Nephron progenitor cell (in vitro differentiated cells): ENCODE data around the gene ZNF462.

ENCODE experiments used
- DNase-seq: peaks from one replicate; pipeline ENCODE4 v3.0.0; 2021
- H3K27ac Mint-ChIP-seq: 2 replicates; pipeline ENCODE4 v1.8.0; 2021; ENCODE audit warnings: mild to moderate bottlenecking, moderate library complexity, mixed read lengths
- H3K27me3 Mint-ChIP-seq: 2 replicates; pipeline ENCODE4 v1.8.0; 2021; ENCODE audit warnings: mild to moderate bottlenecking, low read depth, mixed read lengths; ENCODE audit not compliant: poor library complexity
- H3K36me3 Mint-ChIP-seq: 2 replicates; pipeline ENCODE4 v1.8.0; 2021; ENCODE audit warnings: low read depth, mixed read lengths
- H3K4me1 Mint-ChIP-seq: 2 replicates; pipeline ENCODE4 v1.8.0; 2021; ENCODE audit warnings: mixed read lengths
- H3K4me3 Mint-ChIP-seq: 2 replicates; pipeline ENCODE4 v1.8.0; 2021; ENCODE audit warnings: mild to moderate bottlenecking, moderate library complexity, mixed read lengths
- H3K9me3 Mint-ChIP-seq: 2 replicates; pipeline ENCODE4 v1.8.0; 2021; ENCODE audit warnings: mild to moderate bottlenecking, moderate library complexity, mixed read lengths
- CTCF ChIP-seq: fragments of 200-600 bp; sonication (generic); IDR thresholded peaks from 2 replicates; pipeline ENCODE4 v1.5.0; 2021; ENCODE audit warnings: antibody characterized with exemption

ZNF462 gene

GRCh38 chr9:106886111-106887046 lies 23.4 kb downstream of the ZNF462 start:
- Mint-ChIP-seq H3K36me3 (peaks cover 83% of the 10 kb centered on the region), H3K27ac (peak overlapping the region; percentile 8), H3K4me1 (peaks cover 68% of the 10 kb centered on the region), H3K27me3 (no peaks in the 10 kb centered on the region), H3K4me3 (no peak overlapping the region), H3K9me3 (peaks cover 14% of the 10 kb centered on the region)
- TF ChIP-seq CTCF, result no peak
- no peak for DNase-seq

- peak overlapping the region; percentile 8 for H3K27ac Mint-ChIP-seq
- no peak for DNase-seq
- TF ChIP-seq CTCF, result no peak
- H3K4me1 Mint-ChIP-seq, result peaks cover 75% of the 10 kb centered on the region
- H3K36me3 Mint-ChIP-seq, result peaks cover 81% of the 10 kb centered on the region
- H3K9me3 Mint-ChIP-seq, result peaks cover 14% of the 10 kb centered on the region
- H3K4me3 Mint-ChIP-seq, result no peak overlapping the region
- H3K27me3 Mint-ChIP-seq, result no peaks in the 10 kb centered on the region
Measured at GRCh38 chr9:106887066-106887465, 24.1 kb downstream of the ZNF462 start.

GRCh38 chr9:106889061-106889590 lies 26.2 kb downstream of the ZNF462 start:
- peaks cover 79% of the 10 kb centered on the region for H3K36me3 Mint-ChIP-seq
- peak overlapping the region; percentile 70 for H3K4me3 Mint-ChIP-seq
- H3K27ac Mint-ChIP-seq, result peak overlapping the region; percentile 98
- no peaks in the 10 kb centered on the region for H3K27me3 Mint-ChIP-seq
- TF ChIP-seq CTCF, result no peak
- H3K4me1 Mint-ChIP-seq, result peaks cover 82% of the 10 kb centered on the region
- DNase-seq, result peak; percentile 16
- peaks cover 9% of the 10 kb centered on the region for H3K9me3 Mint-ChIP-seq

GRCh38 chr9:106890608-106891007 lies 27.6 kb downstream of the ZNF462 start:
- peaks cover 75% of the 10 kb centered on the region for H3K36me3 Mint-ChIP-seq
- peaks cover 88% of the 10 kb centered on the region for H3K4me1 Mint-ChIP-seq
- H3K27ac Mint-ChIP-seq, result no peak overlapping the region
- H3K27me3 Mint-ChIP-seq, result no peaks in the 10 kb centered on the region
- H3K9me3 Mint-ChIP-seq, result peaks cover 9% of the 10 kb centered on the region
- no peak overlapping the region for H3K4me3 Mint-ChIP-seq
- no peak for DNase-seq
- TF ChIP-seq CTCF, result no peak

GRCh38 chr9:106891286-106891685 lies 28.3 kb downstream of the ZNF462 start:
- Mint-ChIP-seq H3K27me3 (no peaks in the 10 kb centered on the region), H3K36me3 (peaks cover 75% of the 10 kb centered on the region), H3K4me1 (peaks cover 92% of the 10 kb centered on the region), H3K9me3 (peaks cover 9% of the 10 kb centered on the region), H3K27ac (peak overlapping the region; percentile 87), H3K4me3 (peak overlapping the region; percentile 18)
- TF ChIP-seq CTCF, result no peak
- DNase-seq, result no peak
